Mesenchymal stem cell (in vitro differentiated cells and primary cell): ENCODE data around the gene PMEL.

Experiments used
- DNase-seq: peaks from one replicate; pipeline ENCODE4 v3.0.0-alpha.2; 2013
- H2AFZ ChIP-seq: one replicate; pipeline ENCODE4 v1.6.1; 2013; ENCODE audit warnings: low read depth, mild to moderate bottlenecking, control low read depth, inconsistent platforms, low read length, moderate library complexity
- H2AK5ac ChIP-seq: 2 replicates; pipeline ENCODE4 v1.6.1; 2013; ENCODE audit warnings: low read length, moderate library complexity, mild to moderate bottlenecking, inconsistent platforms; ENCODE audit not compliant: severe bottlenecking
- H2BK120ac ChIP-seq: one replicate; pipeline ENCODE4 v1.6.1; 2013; ENCODE audit warnings: low read depth, mild to moderate bottlenecking, inconsistent platforms, low read length, moderate library complexity
- H2BK12ac ChIP-seq, 2 experiments: one replicate each; pipeline ENCODE4 v1.6.1; 2013; ENCODE audit warnings: inconsistent platforms in 2 of 2, low read length in 2 of 2, mild to moderate bottlenecking in 2 of 2, moderate library complexity in 2 of 2, control low read depth in 1 of 2
- H2BK15ac ChIP-seq: one replicate; pipeline ENCODE4 v1.6.1; 2013; ENCODE audit warnings: mild to moderate bottlenecking, low read depth, inconsistent platforms; ENCODE audit not compliant: poor library complexity, severe bottlenecking
- H2BK5ac ChIP-seq: 2 replicates; pipeline ENCODE4 v1.6.1; 2013; ENCODE audit warnings: low read depth, mild to moderate bottlenecking, low read length, control low read depth, inconsistent platforms; ENCODE audit not compliant: poor library complexity, severe bottlenecking
- H3K14ac ChIP-seq, 2 experiments: one replicate each; pipeline ENCODE4 v1.6.1; 2013; ENCODE audit warnings: inconsistent platforms in 2 of 2, low read length in 2 of 2, control low read depth in 1 of 2, mild to moderate bottlenecking in 1 of 2, moderate library complexity in 1 of 2
- H3K18ac ChIP-seq, 2 experiments: one replicate each; pipeline ENCODE4 v1.6.1; 2013; ENCODE audit warnings: inconsistent platforms in 2 of 2, low read length in 2 of 2, control low read depth in 1 of 2, low read depth in 1 of 2, mild to moderate bottlenecking in 1 of 2
- H3K23ac ChIP-seq, 2 experiments: one replicate each; pipeline ENCODE4 v1.6.1; 2013; ENCODE audit warnings: inconsistent platforms in 2 of 2, low read length in 2 of 2, mild to moderate bottlenecking in 2 of 2, moderate library complexity in 2 of 2, control low read depth in 1 of 2
- H3K27ac ChIP-seq: 2 replicates; pipeline ENCODE4 v1.5.1; 2013; ENCODE audit warnings: mild to moderate bottlenecking, moderate library complexity, low read length, control low read depth, inconsistent platforms; ENCODE audit not compliant: poor library complexity, severe bottlenecking
- H3K27me3 ChIP-seq, 2 experiments: 2 replicates each; pipeline versions ENCODE4 v1.6.1 to v1.7.0; 2013; ENCODE audit warnings: low read length in 2 of 2, mild to moderate bottlenecking in 2 of 2, moderate library complexity in 2 of 2, control low read depth in 1 of 2, inconsistent platforms in 1 of 2; ENCODE audit not compliant: control insufficient read depth in 1 of 2, insufficient read depth in 1 of 2
- H3K36me3 ChIP-seq, 2 experiments: 2 replicates each; pipeline versions ENCODE4 v1.6.1 to v1.7.0; 2013; ENCODE audit warnings: low read length in 2 of 2, control low read depth in 1 of 2, inconsistent platforms in 1 of 2, low read depth in 1 of 2, mild to moderate bottlenecking in 1 of 2; ENCODE audit not compliant: insufficient read depth in 2 of 2, control insufficient read depth in 1 of 2
- H3K4ac ChIP-seq, 2 experiments: one replicate each; pipeline ENCODE4 v1.6.1; 2013; ENCODE audit warnings: inconsistent platforms in 2 of 2, low read length in 2 of 2, mild to moderate bottlenecking in 2 of 2, moderate library complexity in 2 of 2, control low read depth in 1 of 2, low read depth in 1 of 2
- H3K4me1 ChIP-seq: 2 replicates; pipeline ENCODE4 v1.6.1; 2013; ENCODE audit warnings: low read depth, low read length, control low read depth; ENCODE audit not compliant: control insufficient read depth, insufficient read depth
- H3K4me2 ChIP-seq: 2 replicates; pipeline ENCODE4 v1.6.1; 2013; ENCODE audit warnings: low read length, mild to moderate bottlenecking, inconsistent platforms; ENCODE audit not compliant: poor library complexity, severe bottlenecking
- H3K4me3 ChIP-seq, 2 experiments: 2 replicates each; pipeline versions ENCODE4 v1.5.1 to v1.7.0; 2013; ENCODE audit warnings: low read length in 2 of 2, mild to moderate bottlenecking in 2 of 2, control low read depth in 1 of 2, low read depth in 1 of 2; ENCODE audit not compliant: insufficient read depth in 1 of 2
- H3K79me1 ChIP-seq: replicated peaks from 2 replicates; pipeline ENCODE4 v1.6.1; 2013; ENCODE audit warnings: mild to moderate bottlenecking, control low read depth, low read length, inconsistent platforms; ENCODE audit not compliant: poor library complexity, severe bottlenecking
- H3K9ac ChIP-seq: 2 replicates; pipeline ENCODE4 v1.7.0; 2013; ENCODE audit warnings: mild to moderate bottlenecking, low read length, moderate library complexity
- H3K9me3 ChIP-seq: 2 replicates; pipeline ENCODE4 v1.7.0; 2013; ENCODE audit warnings: mild to moderate bottlenecking, low read length; ENCODE audit not compliant: control insufficient read depth
- H4K8ac ChIP-seq: one replicate; pipeline ENCODE4 v1.6.1; 2013; ENCODE audit warnings: inconsistent platforms, mild to moderate bottlenecking, low read length, moderate library complexity
- H4K91ac ChIP-seq: one replicate; pipeline ENCODE4 v1.6.1; 2013; ENCODE audit warnings: mild to moderate bottlenecking, low read length, inconsistent platforms
- WGBS: methylation state at CpG from one replicate; pipeline ENCODE4 v1.1.7; 2013; ENCODE audit warnings: mixed read lengths; 5-methylcytosine and 5-hydroxymethylcytosine counted together

The PMEL gene

GRCh38 chr12:55972456-55972855 is 6.6 kb upstream of the PMEL start:
- Histone ChIP-seq H3K9ac (peak overlapping the region; percentile 91), H3K9me3 (no peaks in the 10 kb centered on the region), H3K27me3 (no peaks in the 10 kb centered on the region), H3K27ac (peak overlapping the region; percentile 84), H2AK5ac (no peak overlapping the region), H4K91ac (no peak overlapping the region), H3K4ac (no peak overlapping the region), H4K8ac (no peak overlapping the region), H3K14ac (no peak overlapping the region), H3K36me3 (peaks cover 16% of the 10 kb centered on the region in 2 experiments), H3K4me2 (peak overlapping the region; percentile 79), H2BK120ac (no peak overlapping the region), H2AFZ (no peak overlapping the region), H3K23ac (no peak overlapping the region), H2BK12ac (no peak overlapping the region), H3K79me1 (peaks cover 24% of the 10 kb centered on the region), H2BK15ac (no peak overlapping the region), H2BK5ac (no peak overlapping the region), H3K4me3 (peak overlapping the region in 1 of 2 experiments; percentile 86), H3K4me1 (peaks cover 2% of the 10 kb centered on the region), H3K18ac (no peak overlapping the region)
- no peak for DNase-seq
- no CpG with 5 or more reads among the region's 1 CpG for WGBS

- Histone ChIP-seq H3K23ac (peak overlapping the region in 1 of 2 experiments; percentile 50), H4K91ac (no peak overlapping the region), H2AK5ac (no peak overlapping the region), H3K4ac (no peak overlapping the region), H3K18ac (no peak overlapping the region), H3K9me3 (no peaks in the 10 kb centered on the region), H3K4me2 (no peak overlapping the region), H3K36me3 (peaks cover 12 to 16% of the 10 kb centered on the region in 2 experiments), H3K79me1 (peaks cover 26% of the 10 kb centered on the region), H2BK12ac (no peak overlapping the region), H3K9ac (peak overlapping the region; percentile 91), H2AFZ (no peak overlapping the region), H2BK120ac (no peak overlapping the region), H3K4me1 (peaks cover 2% of the 10 kb centered on the region), H3K14ac (no peak overlapping the region), H3K4me3 (peak overlapping the region in 1 of 2 experiments; percentile 86), H3K27ac (peak overlapping the region; percentile 41), H2BK15ac (no peak overlapping the region), H2BK5ac (no peak overlapping the region), H4K8ac (no peak overlapping the region), H3K27me3 (no peaks in the 10 kb centered on the region)
- DNase-seq: peak; percentile 37
- 83% methylated on average over 2 of the region's 3 CpGs for WGBS
Measured at GRCh38 chr12:55972042-55972441, 6.2 kb upstream of the PMEL start.

GRCh38 chr12:55970775-55971174 is 4.9 kb upstream of the PMEL start:
- no peak overlapping the region for H3K4ac ChIP-seq
- no peak overlapping the region for H2BK12ac ChIP-seq
- DNase-seq: peak; percentile 46
- no peaks in the 10 kb centered on the region for H3K9me3 ChIP-seq
- H2BK5ac ChIP-seq: no peak overlapping the region
- H4K8ac ChIP-seq: no peak overlapping the region
- H3K4me2 ChIP-seq: no peak overlapping the region
- H3K27me3 ChIP-seq: no peaks in the 10 kb centered on the region
- no peak overlapping the region for H3K18ac ChIP-seq
- H3K36me3 ChIP-seq: peaks cover 4 to 16% of the 10 kb centered on the region in 2 experiments
- H2AK5ac ChIP-seq: no peak overlapping the region
- H2BK15ac ChIP-seq: no peak overlapping the region
- no peak overlapping the region for H4K91ac ChIP-seq
- no peak overlapping the region for H3K14ac ChIP-seq
- H3K4me1 ChIP-seq: peaks cover 2% of the 10 kb centered on the region
- no peak overlapping the region for H2AFZ ChIP-seq
- H3K27ac ChIP-seq: no peak overlapping the region
- no peak overlapping the region for H3K4me3 ChIP-seq
- H3K23ac ChIP-seq: no peak overlapping the region
- WGBS: 72% methylated on average over 7 of the region's 7 CpGs
- H3K9ac ChIP-seq: no peak overlapping the region
- no peak overlapping the region for H2BK120ac ChIP-seq
- peaks cover 27% of the 10 kb centered on the region for H3K79me1 ChIP-seq

GRCh38 chr12:55969356-55969755 is 3.5 kb upstream of the PMEL start:
- Histone ChIP-seq H2AK5ac (no peak overlapping the region), H3K14ac (no peak overlapping the region), H3K4me3 (no peak overlapping the region), H2AFZ (no peak overlapping the region), H2BK12ac (no peak overlapping the region), H3K79me1 (peaks cover 27% of the 10 kb centered on the region), H4K8ac (no peak overlapping the region), H4K91ac (no peak overlapping the region), H3K27me3 (no peaks in the 10 kb centered on the region), H2BK120ac (no peak overlapping the region), H3K18ac (no peak overlapping the region), H3K23ac (no peak overlapping the region), H3K36me3 (peaks cover 4 to 16% of the 10 kb centered on the region in 2 experiments), H2BK5ac (no peak overlapping the region), H3K4me1 (no peaks in the 10 kb centered on the region), H2BK15ac (no peak overlapping the region), H3K9me3 (no peaks in the 10 kb centered on the region), H3K9ac (no peak overlapping the region), H3K4ac (no peak overlapping the region), H3K27ac (no peak overlapping the region), H3K4me2 (no peak overlapping the region)
- WGBS: 90% methylated on average over 3 of the region's 4 CpGs
- DNase-seq: no peak
